ENCODE data around the gene PPP4C.
"Not testable (repeated sequence)": the region's sequence is repeated elsewhere in the genome, so short reads cannot be mapped to it uniquely, and the experiment has no call there.

The PPP4C gene
- total RNA-seq: 46.3 to 58.1 (median 51.3) reads per million in 4 donors

GRCh38 chr16:30075503-30076275 lies at the start of gene PPP4C:
Gene PPP4C (plus strand): TSS chr16:30075994. CDS start chr16:30076378, 384 bp downstream.
- peak; percentile 84 to 93 (median 90) for DNase-seq

GRCh38 chr16:30026449-30026848 lies 49.3 kb upstream of the PPP4C start:
- no peak for DNase-seq

GRCh38 chr16:30027588-30028437 lies 48.0 kb upstream of the PPP4C start:
- no peak for DNase-seq

- DNase-seq: no peak
Measured at GRCh38 chr16:30028438-30029076, 47.2 kb upstream of the PPP4C start.

- no peak for DNase-seq
Measured at GRCh38 chr16:30030011-30030685, 45.6 kb upstream of the PPP4C start.

- no peak for DNase-seq
Measured at GRCh38 chr16:30030841-30031413, 44.9 kb upstream of the PPP4C start, which contains the start of gene TLCD3B. Gene TLCD3B (minus strand): TSS chr16:30031271. CDS start chr16:30030527, 744 bp downstream.

- no peak for DNase-seq
Measured at GRCh38 chr16:30031477-30031918, 44.3 kb upstream of the PPP4C start.

GRCh38 chr16:30032083-30032819 lies 43.5 kb upstream of the PPP4C start:
- peak in 4 of 5 donors; percentile 43 to 65 (median 50) for DNase-seq

GRCh38 chr16:30033270-30033669 lies 42.5 kb upstream of the PPP4C start:
- DNase-seq: no peak

- no peak for DNase-seq
Measured at GRCh38 chr16:30040221-30040620, 35.6 kb upstream of the PPP4C start.

- not testable (repeated sequence) for DNase-seq
Measured at GRCh38 chr16:30040690-30041089, 35.1 kb upstream of the PPP4C start.

- DNase-seq: no peak
Measured at GRCh38 chr16:30041841-30042240, 34.0 kb upstream of the PPP4C start.

- DNase-seq: no peak
Measured at GRCh38 chr16:30046178-30046577, 29.6 kb upstream of the PPP4C start.

GRCh38 chr16:30046588-30046987 lies 29.2 kb upstream of the PPP4C start:
- no peak for DNase-seq

- no peak for DNase-seq
Measured at GRCh38 chr16:30049871-30050270, 25.9 kb upstream of the PPP4C start.

- no peak for DNase-seq
Measured at GRCh38 chr16:30051518-30051917, 24.3 kb upstream of the PPP4C start.

- peak; percentile 67 to 92 (median 79) for DNase-seq
Measured at GRCh38 chr16:30052671-30053372, 23.0 kb upstream of the PPP4C start.

- no peak for DNase-seq
Measured at GRCh38 chr16:30053376-30054015, 22.3 kb upstream of the PPP4C start.

- no peak for DNase-seq
Measured at GRCh38 chr16:30054451-30054850, 21.3 kb upstream of the PPP4C start.

- peak in 3 of 5 donors; percentile 29 to 60 (median 48) for DNase-seq
Measured at GRCh38 chr16:30054959-30055553, 20.7 kb upstream of the PPP4C start.
